ENCODE data around the gene L3MBTL4. TPM values are rescaled to one million over a fixed set of nuclear protein-coding genes. Genes with fewer than 3 reads are reported as not detected.

L3MBTL4 gene
- total RNA-seq, 1 donor from 2014 or later = not detected

DNA sequence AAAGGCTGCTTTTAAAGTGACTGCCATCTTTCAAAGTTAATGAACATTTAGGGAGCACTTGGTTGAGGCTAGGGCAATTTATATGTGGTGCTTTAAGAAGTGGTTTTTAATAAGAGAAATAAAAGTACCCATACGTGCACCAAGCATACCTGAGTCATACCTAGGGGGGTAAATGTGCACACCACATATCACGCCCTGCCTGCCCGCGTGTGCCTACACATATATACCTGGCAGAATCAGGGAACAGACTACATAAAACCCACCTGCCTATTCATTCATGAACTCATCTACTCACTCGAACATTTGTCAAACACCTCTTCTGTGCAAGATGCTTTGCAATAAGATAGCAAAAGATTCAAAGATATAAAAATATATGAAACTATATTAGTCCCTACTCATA lies 450.1 kb downstream of the L3MBTL4 start:
- TF ChIP-seq, protein P1, sequence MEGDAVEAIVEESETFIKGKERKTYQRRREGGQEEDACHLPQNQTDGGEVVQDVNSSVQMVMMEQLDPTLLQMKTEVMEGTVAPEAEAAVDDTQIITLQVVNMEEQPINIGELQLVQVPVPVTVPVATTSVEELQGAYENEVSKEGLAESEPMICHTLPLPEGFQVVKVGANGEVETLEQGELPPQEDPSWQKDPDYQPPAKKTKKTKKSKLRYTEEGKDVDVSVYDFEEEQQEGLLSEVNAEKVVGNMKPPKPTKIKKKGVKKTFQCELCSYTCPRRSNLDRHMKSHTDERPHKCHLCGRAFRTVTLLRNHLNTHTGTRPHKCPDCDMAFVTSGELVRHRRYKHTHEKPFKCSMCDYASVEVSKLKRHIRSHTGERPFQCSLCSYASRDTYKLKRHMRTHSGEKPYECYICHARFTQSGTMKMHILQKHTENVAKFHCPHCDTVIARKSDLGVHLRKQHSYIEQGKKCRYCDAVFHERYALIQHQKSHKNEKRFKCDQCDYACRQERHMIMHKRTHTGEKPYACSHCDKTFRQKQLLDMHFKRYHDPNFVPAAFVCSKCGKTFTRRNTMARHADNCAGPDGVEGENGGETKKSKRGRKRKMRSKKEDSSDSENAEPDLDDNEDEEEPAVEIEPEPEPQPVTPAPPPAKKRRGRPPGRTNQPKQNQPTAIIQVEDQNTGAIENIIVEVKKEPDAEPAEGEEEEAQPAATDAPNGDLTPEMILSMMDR (IDR thresholded peaks at IDR 0.05) = no peak
- H3K27me3 ChIP-seq = no peaks in the 10 kb centered on the region
- H3K27ac ChIP-seq = no peak overlapping the region
- H3K9me3 ChIP-seq = no peaks in the 10 kb centered on the region
- intact Hi-C loops (cut with DNase I) = no loop called here
- H3K4me1 ChIP-seq = no peaks in the 10 kb centered on the region
- no peak for DNase-seq (ENCODE audit: low spot score in 2 of 2)
- no peak overlapping the region for H3K4me3 ChIP-seq
- no peaks in the 10 kb centered on the region for H3K36me3 ChIP-seq

DNA sequence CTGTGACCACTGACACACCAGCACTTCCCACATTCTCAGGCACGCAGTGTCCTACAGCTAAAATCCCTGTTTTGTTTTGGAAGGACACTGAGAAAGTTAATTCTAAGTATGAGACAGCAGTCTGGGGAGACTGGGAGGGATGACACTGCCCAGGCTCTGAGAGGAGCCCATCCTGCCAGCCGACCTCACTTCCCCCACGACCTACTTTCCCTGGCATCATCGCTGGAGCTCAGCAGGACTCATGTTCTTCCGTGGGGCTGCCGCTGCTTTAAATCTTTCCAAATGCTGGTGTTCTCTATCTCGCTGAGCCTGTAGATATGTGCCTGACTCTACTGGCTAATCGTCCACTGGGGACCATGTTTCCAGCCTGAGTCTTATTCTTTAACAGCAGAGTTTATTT lies 450.6 kb downstream of the L3MBTL4 start:
- TF ChIP-seq, protein P1 (IDR thresholded peaks at IDR 0.05) = no peak
- Histone ChIP-seq H3K9me3 (no peaks in the 10 kb centered on the region), H3K4me3 (no peak overlapping the region), H3K27me3 (no peaks in the 10 kb centered on the region), H3K4me1 (no peaks in the 10 kb centered on the region), H3K36me3 (no peaks in the 10 kb centered on the region), H3K27ac (no peak overlapping the region)
- no peak for DNase-seq (ENCODE audit: low spot score in 2 of 2)
- intact Hi-C loops (cut with DNase I) = no loop called here

DNA sequence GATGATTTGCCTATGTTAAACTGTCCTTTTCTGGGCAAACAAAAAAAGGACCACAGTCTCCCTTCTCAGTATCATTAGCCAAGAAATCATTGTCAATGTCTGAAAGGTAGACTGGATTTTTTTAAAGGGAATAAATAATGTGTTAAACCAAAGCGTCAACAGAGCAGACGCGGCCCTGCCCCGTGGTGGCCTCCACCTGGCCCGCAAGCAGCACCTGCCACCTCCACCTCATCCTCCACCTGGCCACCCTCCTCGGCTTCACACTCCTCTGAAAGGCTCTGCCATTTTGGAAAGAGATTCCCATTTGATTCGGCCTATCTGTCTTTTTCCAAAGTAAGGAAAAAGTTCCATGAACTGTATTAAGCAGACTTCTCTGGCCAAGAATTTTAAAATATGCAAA lies 451.4 kb downstream of the L3MBTL4 start:
- intact Hi-C loops (cut with DNase I) = no loop called here
- no peaks in the 10 kb centered on the region for H3K4me1 ChIP-seq
- no peaks in the 10 kb centered on the region for H3K27me3 ChIP-seq
- H3K36me3 ChIP-seq = no peaks in the 10 kb centered on the region
- TF ChIP-seq, protein P1 (IDR thresholded peaks at IDR 0.05) = no peak
- H3K9me3 ChIP-seq = no peaks in the 10 kb centered on the region
- no peak for DNase-seq (ENCODE audit: low spot score in 2 of 2)
- H3K4me3 ChIP-seq = no peak overlapping the region
- H3K27ac ChIP-seq = no peak overlapping the region

DNA sequence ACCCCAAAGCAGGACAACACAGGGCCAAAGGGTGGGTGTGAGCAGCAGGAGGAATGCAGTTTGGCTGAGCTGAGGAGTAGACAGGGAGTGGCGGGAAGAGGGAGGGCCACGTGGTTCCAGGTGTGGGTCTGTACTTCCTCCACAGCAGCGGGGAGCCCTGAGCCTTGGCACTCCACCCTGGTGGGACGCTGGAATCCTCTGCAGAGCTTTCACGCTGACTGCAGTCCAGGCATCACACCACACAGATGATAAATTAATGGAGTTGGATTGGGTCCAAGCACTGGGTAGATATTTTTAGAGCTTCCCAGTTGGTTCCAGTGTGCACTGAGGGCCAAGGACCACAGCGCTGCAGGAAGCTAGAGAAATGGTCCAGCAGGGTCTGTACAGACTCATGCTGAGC lies 452.3 kb downstream of the L3MBTL4 start:
- intact Hi-C loops (cut with DNase I) = no loop called here
- Histone ChIP-seq H3K27ac (no peak overlapping the region), H3K4me3 (no peak overlapping the region), H3K36me3 (no peaks in the 10 kb centered on the region), H3K9me3 (no peaks in the 10 kb centered on the region), H3K27me3 (no peaks in the 10 kb centered on the region), H3K4me1 (no peaks in the 10 kb centered on the region)
- TF ChIP-seq, protein P1 (IDR thresholded peaks at IDR 0.05) = no peak
- no peak for DNase-seq (ENCODE audit: low spot score in 2 of 2)

DNA sequence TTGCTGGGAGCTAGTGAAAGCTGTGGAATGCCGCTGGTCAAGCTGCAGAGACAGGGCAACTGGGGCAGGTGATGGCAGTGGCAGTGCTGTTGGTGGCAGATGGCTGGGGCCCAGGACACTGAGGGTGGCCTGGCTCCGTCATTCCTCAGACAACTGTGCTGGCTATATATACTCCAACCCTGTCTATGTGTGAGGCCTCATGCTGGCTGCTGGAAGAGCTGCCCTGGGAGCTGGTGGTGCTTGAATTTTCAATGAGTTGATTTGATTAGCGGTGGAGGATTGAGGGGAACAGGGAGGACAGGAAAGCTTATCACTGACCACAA lies 452.9 kb downstream of the L3MBTL4 start:
- Histone ChIP-seq H3K9me3 (no peaks in the 10 kb centered on the region), H3K36me3 (no peaks in the 10 kb centered on the region), H3K4me3 (no peak overlapping the region), H3K27ac (no peak overlapping the region), H3K27me3 (no peaks in the 10 kb centered on the region), H3K4me1 (no peaks in the 10 kb centered on the region)
- no peak for DNase-seq (ENCODE audit: low spot score in 2 of 2)
- TF ChIP-seq, protein P1 (IDR thresholded peaks at IDR 0.05) = no peak
- intact Hi-C loops (cut with DNase I) = no loop called here

DNA sequence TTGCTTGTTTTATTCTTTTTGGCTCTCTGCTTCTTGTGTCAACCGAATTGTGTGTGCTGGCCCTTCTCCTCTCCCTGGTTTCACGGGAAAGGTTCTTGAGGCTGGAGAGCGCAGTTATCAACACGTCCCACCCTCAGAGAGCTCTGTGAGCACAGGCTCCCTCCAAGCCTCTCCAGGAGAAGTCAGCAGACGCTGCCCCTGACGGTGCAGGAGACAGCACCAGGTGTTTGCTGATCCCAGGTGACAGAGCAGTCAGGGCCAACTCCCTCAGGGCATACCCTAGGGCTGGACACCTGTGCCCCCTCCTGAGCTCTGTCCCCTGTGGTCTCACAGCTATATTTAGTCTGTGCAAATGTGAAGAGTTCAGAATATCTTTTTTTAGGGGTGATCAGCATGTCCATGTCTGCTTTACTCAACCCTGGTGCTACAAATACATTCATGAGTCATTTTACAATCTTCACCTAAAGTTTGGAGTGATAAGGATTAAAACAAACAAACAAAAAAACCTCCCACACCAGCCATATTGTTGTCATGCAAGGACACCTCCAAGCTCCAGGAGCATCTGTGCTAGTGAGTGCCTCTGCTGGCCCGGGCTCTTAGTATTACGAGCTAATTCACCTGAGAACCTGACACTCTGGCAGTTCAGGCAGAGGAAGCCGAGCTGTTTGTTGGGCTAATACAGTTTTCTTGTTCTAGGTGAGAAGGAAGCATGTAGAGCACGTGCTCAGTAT lies 453.4 kb downstream of the L3MBTL4 start:
- intact Hi-C loops (cut with DNase I) = no loop called here
- no peaks in the 10 kb centered on the region for H3K27me3 ChIP-seq
- H3K9me3 ChIP-seq = no peaks in the 10 kb centered on the region
- no peak overlapping the region for H3K27ac ChIP-seq
- no peaks in the 10 kb centered on the region for H3K4me1 ChIP-seq
- H3K36me3 ChIP-seq = no peaks in the 10 kb centered on the region
- no peak for DNase-seq (ENCODE audit: low spot score in 2 of 2)
- H3K4me3 ChIP-seq = no peak overlapping the region
- TF ChIP-seq, protein P1 (IDR thresholded peaks at IDR 0.05) = no peak

All from ascending aorta (tissue), 2 donors.